OCI-LY3 (cell line): ENCODE data around the gene ZBTB7C.

Experiments
- EZH2phosphoT487 ChIP-seq: fragments of 200-600 bp; shearing (Covaris generic); IDR thresholded peaks from 2 replicates; pipeline ENCODE4 v1.6.1; 2018; ENCODE audit warnings: antibody characterized with exemption, mixed run types, low read depth
- TF ChIP-seq, protein P1 (sequence below): fragments of 200-600, 300-600 bp; sonication (generic); IDR thresholded peaks from 2 replicates; pipeline ENCODE4 v1.5.1; 2014; ENCODE audit warnings: antibody characterized with exemption, low read length, low read depth

DNA sequence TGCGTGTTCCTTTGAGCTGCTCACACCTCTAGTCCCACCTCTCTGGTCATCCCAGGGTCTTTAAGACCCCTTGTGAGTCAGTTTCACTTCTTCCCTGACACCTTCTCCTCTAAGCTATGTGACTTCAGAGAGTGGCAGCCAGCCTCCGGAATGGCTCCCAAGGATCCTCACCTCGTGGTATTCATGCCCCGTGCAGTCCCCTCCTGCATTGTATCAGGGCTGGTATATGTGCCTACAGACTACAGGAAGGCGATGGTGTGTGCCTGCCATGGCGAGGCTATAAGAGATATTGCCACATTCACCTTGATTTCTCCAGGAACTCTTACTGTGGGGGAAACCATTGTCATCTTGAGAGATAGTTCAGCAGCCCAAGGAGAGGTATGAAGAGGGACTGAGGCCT lies 350.7 kb downstream of the ZBTB7C start:
- TF ChIP-seq, protein P1, sequence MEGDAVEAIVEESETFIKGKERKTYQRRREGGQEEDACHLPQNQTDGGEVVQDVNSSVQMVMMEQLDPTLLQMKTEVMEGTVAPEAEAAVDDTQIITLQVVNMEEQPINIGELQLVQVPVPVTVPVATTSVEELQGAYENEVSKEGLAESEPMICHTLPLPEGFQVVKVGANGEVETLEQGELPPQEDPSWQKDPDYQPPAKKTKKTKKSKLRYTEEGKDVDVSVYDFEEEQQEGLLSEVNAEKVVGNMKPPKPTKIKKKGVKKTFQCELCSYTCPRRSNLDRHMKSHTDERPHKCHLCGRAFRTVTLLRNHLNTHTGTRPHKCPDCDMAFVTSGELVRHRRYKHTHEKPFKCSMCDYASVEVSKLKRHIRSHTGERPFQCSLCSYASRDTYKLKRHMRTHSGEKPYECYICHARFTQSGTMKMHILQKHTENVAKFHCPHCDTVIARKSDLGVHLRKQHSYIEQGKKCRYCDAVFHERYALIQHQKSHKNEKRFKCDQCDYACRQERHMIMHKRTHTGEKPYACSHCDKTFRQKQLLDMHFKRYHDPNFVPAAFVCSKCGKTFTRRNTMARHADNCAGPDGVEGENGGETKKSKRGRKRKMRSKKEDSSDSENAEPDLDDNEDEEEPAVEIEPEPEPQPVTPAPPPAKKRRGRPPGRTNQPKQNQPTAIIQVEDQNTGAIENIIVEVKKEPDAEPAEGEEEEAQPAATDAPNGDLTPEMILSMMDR, result no peak
- TF ChIP-seq EZH2phosphoT487, result no peak
